Right kidney (tissue), 1 donor: ENCODE results near the gene GPR3.
A peak's percentile ranks its signal among the peaks of the same experiment; 100 is the strongest.
"Not testable (repeated sequence)": the region's sequence is repeated elsewhere in the genome, so short reads cannot be mapped to it uniquely, and the experiment has no call there.

Experiments
- DNase-seq: peaks from one replicate; pipeline ENCODE4 v3.0.0-alpha.2; 2016

GPR3 gene

GRCh38 chr1:27377760-27378495, 14.5 kb upstream of the GPR3 start:
- DNase-seq, result no peak

GRCh38 chr1:27379564-27380122, 12.8 kb upstream of the GPR3 start:
- DNase-seq, result no peak

- DNase-seq, result no peak
These were observed 12.2 kb upstream of the GPR3 start for GRCh38 chr1:27380224-27380623.

- no peak for DNase-seq
These were observed 11.4 kb upstream of the GPR3 start for GRCh38 chr1:27380766-27381733.

GRCh38 chr1:27381969-27382762, 10.3 kb upstream of the GPR3 start:
- DNase-seq, result no peak

- no peak for DNase-seq
These were observed 9.3 kb upstream of the GPR3 start, which contains the start of gene CD164L2 for GRCh38 chr1:27383039-27383605. TSS of gene CD164L2 (minus strand) at chr1:27383333. CDS start at chr1:27383239, 94 bp downstream.

GRCh38 chr1:27383661-27384060, 8.8 kb upstream of the GPR3 start:
- no peak for DNase-seq

- not testable (repeated sequence) for DNase-seq
These were observed 7.6 kb upstream of the GPR3 start for GRCh38 chr1:27384797-27385196.

GRCh38 chr1:27388337-27389005, 4.0 kb upstream of the GPR3 start:
- DNase-seq, result peak; percentile 43

- peak; percentile 52 for DNase-seq
These were observed 819 bp upstream of the GPR3 start for GRCh38 chr1:27391511-27392095.

- no peak for DNase-seq
These were observed 585 bp downstream of the GPR3 start for GRCh38 chr1:27392778-27393635.

GRCh38 chr1:27393641-27394281, 1.3 kb downstream of the GPR3 start:
- DNase-seq, result no peak

- no peak for DNase-seq
These were observed 1.8 kb downstream of the GPR3 start for GRCh38 chr1:27394282-27394658.

GRCh38 chr1:27394925-27395324, 2.5 kb downstream of the GPR3 start:
- no peak for DNase-seq

GRCh38 chr1:27395441-27396195, 3.2 kb downstream of the GPR3 start:
- DNase-seq, result peak; percentile 63

GRCh38 chr1:27397110-27397509, 4.7 kb downstream of the GPR3 start:
- no peak for DNase-seq

- DNase-seq, result no peak
These were observed 5.3 kb downstream of the GPR3 start for GRCh38 chr1:27397749-27398148.

GRCh38 chr1:27398405-27399149, 6.2 kb downstream of the GPR3 start:
- DNase-seq, result no peak
